Endothelial cell (in vitro differentiated cells): Measurements from ENCODE around the gene IL1RAP. TPM values are rescaled to one million over a fixed set of nuclear protein-coding genes. Genes with fewer than 3 reads are reported as not detected.

ENCODE experiments used
- DNase-seq: peaks from one replicate; pipeline ENCODE4 v3.0.0; 2021; ENCODE audit warnings: low spot score
- H3K27ac Mint-ChIP-seq: one replicate; pipeline ENCODE4 v1.8.0; 2021; ENCODE audit warnings: mixed read lengths, inconsistent platforms; ENCODE audit not compliant: unreplicated experiment
- H3K27me3 Mint-ChIP-seq: one replicate; pipeline ENCODE4 v1.8.0; 2021; ENCODE audit warnings: mild to moderate bottlenecking, moderate library complexity, mixed read lengths, inconsistent platforms; ENCODE audit not compliant: unreplicated experiment
- H3K36me3 Mint-ChIP-seq: one replicate; pipeline ENCODE4 v1.8.0; 2021; ENCODE audit warnings: mild to moderate bottlenecking, low read depth, mixed read lengths, inconsistent platforms; ENCODE audit not compliant: unreplicated experiment
- H3K4me1 Mint-ChIP-seq: one replicate; pipeline ENCODE4 v1.8.0; 2021; ENCODE audit warnings: mild to moderate bottlenecking, mixed read lengths, inconsistent platforms; ENCODE audit not compliant: unreplicated experiment
- H3K4me3 Mint-ChIP-seq: one replicate; pipeline ENCODE4 v1.8.0; 2021; ENCODE audit warnings: mild to moderate bottlenecking, mixed read lengths, inconsistent platforms; ENCODE audit not compliant: unreplicated experiment
- H3K9me3 Mint-ChIP-seq: one replicate; pipeline ENCODE4 v1.8.0; 2021; ENCODE audit warnings: mixed read lengths, inconsistent platforms; ENCODE audit not compliant: unreplicated experiment
- CTCF ChIP-seq: fragments of 200-600 bp; sonication (generic); IDR thresholded peaks from one replicate; pipeline ENCODE4 v1.5.0; 2021; ENCODE audit warnings: antibody characterized with exemption; ENCODE audit not compliant: unreplicated experiment
- total RNA-seq: library from RNA; stranded (reverse); fragmentation: NEBNext Ultra II Directional; extraction: Animal tissue kit (Norgen Biotek cat#: 25700); gene quantifications from one replicate; pipeline ENCODE4 v1.2.1, GENCODE V29; 2021; ENCODE audit not compliant: unreplicated experiment

The IL1RAP gene
- total RNA-seq, 1 donor from 2014 or later, result 7.7 TPM

DNA sequence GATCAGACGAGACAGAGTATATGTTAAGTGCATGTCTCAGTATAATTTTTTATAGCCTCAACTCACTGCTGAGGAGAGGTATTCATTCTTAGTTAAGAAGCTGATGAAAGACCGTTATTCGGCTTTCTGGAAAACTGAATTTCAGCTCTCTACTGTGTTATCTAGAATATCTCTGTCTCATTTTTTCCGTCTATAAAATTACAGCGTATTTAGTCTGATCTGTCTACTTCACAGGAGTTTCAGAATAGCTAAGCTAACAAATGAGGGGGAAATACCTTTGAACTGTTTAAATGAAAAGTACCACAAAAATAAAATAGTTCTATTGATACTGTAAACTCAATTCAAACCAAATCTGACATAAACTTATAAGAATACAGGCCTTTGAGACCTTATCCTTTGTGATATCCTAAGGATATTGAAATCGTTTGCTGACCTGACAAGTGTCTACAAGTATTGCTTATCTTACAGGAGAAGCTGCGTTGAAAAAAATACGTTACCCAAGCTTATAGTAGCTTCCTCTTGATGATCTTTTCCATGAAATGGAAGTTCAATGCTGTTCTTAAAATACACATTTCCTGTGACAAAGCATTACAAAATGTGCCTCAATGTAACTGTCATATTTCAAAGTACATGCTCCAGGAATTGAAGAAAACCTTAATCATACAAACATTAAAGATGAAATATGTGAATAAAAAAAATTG is 104.6 kb downstream of the IL1RAP start:
- Mint-ChIP-seq H3K27ac (no peak overlapping the region), H3K4me3 (no peak overlapping the region), H3K9me3 (no peaks in the 10 kb centered on the region), H3K4me1 (peaks cover 9% of the 10 kb centered on the region), H3K27me3 (no peaks in the 10 kb centered on the region), H3K36me3 (no peaks in the 10 kb centered on the region)
- no peak for DNase-seq
- TF ChIP-seq CTCF, result no peak

- peaks cover 1% of the 10 kb centered on the region for H3K27me3 Mint-ChIP-seq
- H3K9me3 Mint-ChIP-seq, result no peaks in the 10 kb centered on the region
- no peaks in the 10 kb centered on the region for H3K36me3 Mint-ChIP-seq
- no peak overlapping the region for H3K4me3 Mint-ChIP-seq
- H3K4me1 Mint-ChIP-seq, result peaks cover 9% of the 10 kb centered on the region
- no peak for TF ChIP-seq CTCF
- H3K27ac Mint-ChIP-seq, result no peak overlapping the region
- no peak for DNase-seq
Observed at GRCh38 chr3:190619353-190619752, 105.5 kb downstream of the IL1RAP start.

DNA sequence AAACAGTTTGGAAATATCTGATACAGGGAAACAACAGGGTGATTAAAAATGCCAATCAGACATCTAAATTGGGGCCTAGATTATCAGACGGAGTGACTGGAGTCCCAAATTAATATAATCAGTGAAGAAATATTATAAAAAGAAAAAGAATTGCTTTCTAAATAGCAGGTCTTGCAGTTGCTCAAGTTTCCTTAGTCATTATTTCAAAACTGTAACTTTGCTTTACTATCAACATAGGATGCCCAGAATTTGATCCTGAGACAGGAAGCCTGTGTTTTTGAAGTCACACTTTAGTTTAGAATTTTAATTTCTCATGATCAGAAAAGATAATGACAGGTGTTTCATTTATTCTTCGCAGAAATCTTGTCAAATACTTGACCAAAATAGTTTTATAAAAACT is 105.9 kb downstream of the IL1RAP start:
- no peak for DNase-seq
- TF ChIP-seq CTCF, result no peak
- Mint-ChIP-seq H3K4me3 (no peak overlapping the region), H3K4me1 (peaks cover 9% of the 10 kb centered on the region), H3K27ac (no peak overlapping the region), H3K36me3 (no peaks in the 10 kb centered on the region), H3K27me3 (peaks cover 1% of the 10 kb centered on the region), H3K9me3 (no peaks in the 10 kb centered on the region)

- no peak overlapping the region for H3K27ac Mint-ChIP-seq
- H3K27me3 Mint-ChIP-seq, result peaks cover 1% of the 10 kb centered on the region
- peaks cover 9% of the 10 kb centered on the region for H3K4me1 Mint-ChIP-seq
- no peak for TF ChIP-seq CTCF
- no peaks in the 10 kb centered on the region for H3K36me3 Mint-ChIP-seq
- H3K4me3 Mint-ChIP-seq, result no peak overlapping the region
- no peak for DNase-seq
- no peaks in the 10 kb centered on the region for H3K9me3 Mint-ChIP-seq
Observed at GRCh38 chr3:190620886-190621608, 107.2 kb downstream of the IL1RAP start.

- Mint-ChIP-seq H3K4me1 (peaks cover 9% of the 10 kb centered on the region), H3K27ac (no peak overlapping the region), H3K9me3 (no peaks in the 10 kb centered on the region), H3K4me3 (no peak overlapping the region), H3K27me3 (peaks cover 1% of the 10 kb centered on the region), H3K36me3 (no peaks in the 10 kb centered on the region)
- no peak for TF ChIP-seq CTCF
- no peak for DNase-seq
Observed at GRCh38 chr3:190621927-190622326, 108.0 kb downstream of the IL1RAP start.
